Ovary (tissue), 9 donors: Measurements from ENCODE around the gene TNS1. TPM values are rescaled to one million over a fixed set of nuclear protein-coding genes. Genes with fewer than 3 reads are reported as not detected.

Experiments
- DNase-seq, 5 donors: peaks; one replicate each; pipeline ENCODE4 v3.0.0-alpha.2; 2019 to 2020
- H3K27ac ChIP-seq, 2 donors: fragments of 200-600 bp; one replicate each; pipeline versions ENCODE4 v1.5.1 to v1.8.0; 2019 to 2022
- H3K27me3 ChIP-seq: fragments of 200-600 bp; one replicate; pipeline ENCODE4 v1.8.0; 2022
- H3K36me3 ChIP-seq: fragments of 200-600 bp; sonication (generic); one replicate; pipeline ENCODE4 v1.5.1; 2019
- H3K4me1 ChIP-seq: one replicate; pipeline ENCODE4 v1.8.1; 2013; ENCODE audit warnings: mild to moderate bottlenecking, moderate library complexity; ENCODE audit not compliant: insufficient read depth
- H3K4me3 ChIP-seq: fragments of 200-600 bp; sonication (generic); one replicate; pipeline ENCODE4 v1.5.1; 2017
- H3K9me3 ChIP-seq, 2 donors: fragments of 200-600 bp in 1 of 2; sonication (generic) in 1 of 2; one replicate each; pipeline versions ENCODE4 v1.5.1 to v1.8.1; 2013 to 2019; ENCODE audit warnings: mild to moderate bottlenecking in 1 of 2, moderate library complexity in 1 of 2
- EP300 ChIP-seq: sonication (generic); formaldehyde crosslinking; IDR thresholded peaks from one replicate; pipeline ENCODE4 v1.6.1; 2017; ENCODE audit warnings: antibody characterized with exemption
- POLR2A ChIP-seq: fragments of 450-650 bp; IDR thresholded peaks from one replicate; pipeline ENCODE4 v1.6.1; 2017; ENCODE audit warnings: antibody characterized with exemption, mild to moderate bottlenecking, moderate library complexity
- WGBS, 3 donors: extraction: QIAGEN DNeasy Blood & Tissue Kit in 1 of 3; methylation state at CpG; one replicate each; pipeline versions ENCODE4 v1.1.5 to v1.1.7; 2013 to 2017; 5-methylcytosine and 5-hydroxymethylcytosine counted together
- intact Hi-C, 4 donors: fragments of 100-400 bp; cut with DNase I; formaldehyde crosslinking; loops; one replicate each; pipeline versions ENCODE4 v1.11.0 to v1.15.1; 2022 to 2023
- polyA plus RNA-seq, 2 donors: library from polyadenylated mRNA; stranded (reverse); fragments of 200-250 nt in 1 of 2; fragments of 350-450 nt in 1 of 2; fragmentation: Illumina TruSeq in 1 of 2; extraction: RNeasy Lipid Tissue Mini Kit (QIAGEN cat#74804) in 1 of 2; gene quantifications; one replicate each; pipeline ENCODE4 v1.2.3, GENCODE V29; 2013 to 2014
- total RNA-seq, 7 donors: library from RNA; depleted of rRNA in 2 of 7; stranded (reverse); fragments of >200 nt in 2 of 7; fragmentation: NEBNext Ultra II Directional in 3 of 7; extraction: Animal tissue kit (Norgen Biotek cat#: 25700) in 3 of 7; gene quantifications; one replicate each; pipeline versions ENCODE4 v1.1.0 to v1.2.4, GENCODE V29; 2016 to 2023
- TF ChIP-seq, protein P1 (sequence below), 3 donors: fragments of 450-650 bp in 2 of 3; fragments of 200-600 bp in 1 of 3; IDR thresholded peaks; one replicate each; pipeline versions ENCODE4 v1.5.1 to v1.8.0; 2016 to 2022; ENCODE audit warnings: antibody characterized with exemption in 3 of 3, mild to moderate bottlenecking in 1 of 3
- donor health status: DM: no; HTN: no; CAD: no; lungs with moderate emphysema.
- donor health status: DM: no; HTN: no; CAD: no.
- donor health status: Bipolar disorder and iron deficiency.
- donor health status: DM: yes; HTN: yes; CAD: no.
- donor health status: DM: no; HTN: no; CAD: no.
- donor health status: DM: yes; HTN: yes; CAD: no.

The TNS1 gene
- total and polyA plus RNA-seq, 9 donors, result 140 to 568 (median 356) TPM

GRCh38 chr2:217798743-217799562 is 203.8 kb downstream of the TNS1 start:
- DNase-seq, result peak in 2 of 5 donors; percentile 8 to 17
- H3K27me3 ChIP-seq, result no peaks in the 10 kb centered on the region
- intact Hi-C loops, result no loop called here
- H3K27ac ChIP-seq, result peak overlapping the region in 1 of 2 donors; percentile 76
- peaks cover 26% of the 10 kb centered on the region for H3K4me1 ChIP-seq
- no peak overlapping the region for H3K4me3 ChIP-seq
- no peaks in the 10 kb centered on the region for H3K36me3 ChIP-seq
- no peaks in the 10 kb centered on the region for H3K9me3 ChIP-seq
- TF ChIP-seq POLR2A (no peak), EP300 (no peak)
- TF ChIP-seq, protein P1, sequence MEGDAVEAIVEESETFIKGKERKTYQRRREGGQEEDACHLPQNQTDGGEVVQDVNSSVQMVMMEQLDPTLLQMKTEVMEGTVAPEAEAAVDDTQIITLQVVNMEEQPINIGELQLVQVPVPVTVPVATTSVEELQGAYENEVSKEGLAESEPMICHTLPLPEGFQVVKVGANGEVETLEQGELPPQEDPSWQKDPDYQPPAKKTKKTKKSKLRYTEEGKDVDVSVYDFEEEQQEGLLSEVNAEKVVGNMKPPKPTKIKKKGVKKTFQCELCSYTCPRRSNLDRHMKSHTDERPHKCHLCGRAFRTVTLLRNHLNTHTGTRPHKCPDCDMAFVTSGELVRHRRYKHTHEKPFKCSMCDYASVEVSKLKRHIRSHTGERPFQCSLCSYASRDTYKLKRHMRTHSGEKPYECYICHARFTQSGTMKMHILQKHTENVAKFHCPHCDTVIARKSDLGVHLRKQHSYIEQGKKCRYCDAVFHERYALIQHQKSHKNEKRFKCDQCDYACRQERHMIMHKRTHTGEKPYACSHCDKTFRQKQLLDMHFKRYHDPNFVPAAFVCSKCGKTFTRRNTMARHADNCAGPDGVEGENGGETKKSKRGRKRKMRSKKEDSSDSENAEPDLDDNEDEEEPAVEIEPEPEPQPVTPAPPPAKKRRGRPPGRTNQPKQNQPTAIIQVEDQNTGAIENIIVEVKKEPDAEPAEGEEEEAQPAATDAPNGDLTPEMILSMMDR (IDR thresholded peaks at IDR 0.05), result no peak
- 72 to 73% (median 72%) methylated on average over 14 of the region's 14 CpGs for WGBS, 3 donors

DNA sequence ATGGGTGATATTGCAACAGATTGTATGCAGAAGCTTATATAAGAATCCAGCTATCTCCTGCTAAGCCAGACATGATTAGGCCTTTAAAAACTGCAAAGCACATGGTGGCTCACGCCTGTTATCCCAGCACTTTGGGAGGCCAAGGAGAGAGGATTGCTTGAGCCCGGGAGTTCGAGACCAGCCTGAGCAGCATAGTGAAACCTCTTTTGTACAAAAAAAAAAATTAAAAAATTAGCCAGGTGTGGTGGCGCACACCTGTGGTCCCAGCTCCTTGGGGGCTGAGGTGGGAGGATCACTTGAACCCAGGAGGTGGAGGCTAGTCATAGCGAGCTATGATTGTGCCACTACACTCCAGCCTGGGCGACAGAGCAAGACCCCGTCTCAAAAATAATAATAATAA is 204.6 kb downstream of the TNS1 start:
- Histone ChIP-seq H3K4me1 (peaks cover 26% of the 10 kb centered on the region), H3K27ac (peak overlapping the region in 1 of 2 donors; percentile 0), H3K27me3 (no peaks in the 10 kb centered on the region), H3K9me3 (no peaks in the 10 kb centered on the region), H3K36me3 (no peaks in the 10 kb centered on the region), H3K4me3 (no peak overlapping the region)
- DNase-seq, result peak in 1 of 5 donors; percentile 8
- 94 to 97% (median 95%) methylated on average over 7 of the region's 7 CpGs for WGBS, 3 donors
- intact Hi-C loops, result no loop called here
- no peak for TF ChIP-seq EP300
- TF ChIP-seq POLR2A, result no peak
- TF ChIP-seq, protein P1 (IDR thresholded peaks at IDR 0.05), result no peak

DNA sequence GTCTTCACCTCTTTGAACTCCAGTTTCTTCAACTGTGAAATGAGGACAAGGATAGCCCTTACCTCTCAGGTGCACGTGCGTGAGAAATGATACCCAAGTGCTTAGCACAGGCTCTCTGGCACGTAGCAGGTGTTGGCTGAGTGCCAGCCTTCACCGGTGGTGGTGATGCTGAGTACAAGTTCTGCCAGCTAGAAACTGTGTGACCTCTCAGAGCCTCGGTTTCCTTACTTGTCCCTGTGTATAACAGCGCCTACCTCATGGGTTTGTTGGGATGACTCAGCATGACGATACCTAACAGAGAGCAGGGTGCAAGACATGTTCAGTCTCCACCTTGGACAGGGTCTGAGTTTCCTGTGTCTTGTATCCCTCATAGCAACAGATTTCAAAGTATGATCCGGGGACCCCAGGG is 205.1 kb downstream of the TNS1 start:
- Histone ChIP-seq H3K27ac (peak overlapping the region in 1 of 2 donors; percentile 0), H3K4me1 (peaks cover 26% of the 10 kb centered on the region), H3K9me3 (no peaks in the 10 kb centered on the region), H3K4me3 (no peak overlapping the region), H3K36me3 (no peaks in the 10 kb centered on the region), H3K27me3 (no peaks in the 10 kb centered on the region)
- 66 to 68% (median 68%) methylated on average over 8 of the region's 8 CpGs for WGBS, 3 donors
- intact Hi-C loops, result no loop called here
- DNase-seq, result peak in 4 of 5 donors; percentile 45 to 74 (median 64)
- TF ChIP-seq POLR2A, result no peak
- TF ChIP-seq, protein P1 (IDR thresholded peaks at IDR 0.05), result no peak
- TF ChIP-seq EP300, result no peak

DNA sequence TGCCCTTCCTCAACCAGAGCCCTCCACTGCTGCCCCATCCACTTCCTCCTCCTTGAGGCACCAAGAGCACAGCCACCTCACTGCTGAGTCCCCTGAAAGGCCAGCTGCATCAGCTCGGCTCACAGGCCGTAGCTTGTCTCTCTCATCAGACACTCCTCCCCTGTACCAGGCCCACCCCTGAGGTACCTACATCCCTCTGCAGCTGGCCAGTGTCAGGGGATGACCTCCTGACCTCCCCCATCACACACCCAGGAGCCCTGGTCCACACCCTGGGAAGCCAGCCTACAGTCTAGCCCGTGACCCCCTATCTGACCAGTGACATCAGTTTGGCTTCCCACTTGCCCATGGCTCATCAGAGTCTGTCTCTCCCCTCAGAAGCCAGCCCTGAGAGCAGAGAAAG is 205.6 kb downstream of the TNS1 start:
- Histone ChIP-seq H3K9me3 (no peaks in the 10 kb centered on the region), H3K4me1 (peaks cover 23% of the 10 kb centered on the region), H3K4me3 (no peak overlapping the region), H3K27me3 (no peaks in the 10 kb centered on the region), H3K36me3 (no peaks in the 10 kb centered on the region), H3K27ac (peak overlapping the region in 1 of 2 donors; percentile 0)
- WGBS, 3 donors, result 43 to 70% (median 65%) methylated on average over 3 of the region's 3 CpGs
- intact Hi-C loops, result no loop called here
- peak in 3 of 5 donors; percentile 24 to 31 (median 26) for DNase-seq
- no peak for TF ChIP-seq EP300
- TF ChIP-seq POLR2A, result no peak
- TF ChIP-seq, protein P1 (IDR thresholded peaks at IDR 0.05), result no peak
